HUDEP-2 (cell line): ENCODE measurements around the gene PARVA.

Experiments
- DNase-seq, 76 experiments: peaks; one replicate each; lab custom pipeline; 2025; ENCODE audit not compliant: unreplicated experiment in 76 of 76; lab: John Stamatoyannopoulos, UW

The PARVA gene

GRCh38 chr11:12577725-12578644, 200.6 kb downstream of the PARVA start:
- DNase-seq = peak in 32 of 76 experiments; percentile 6 to 68 (median 32)

GRCh38 chr11:12581416-12581815, 204.0 kb downstream of the PARVA start:
- no peak for DNase-seq

GRCh38 chr11:12581923-12582322, 204.6 kb downstream of the PARVA start:
- peak in 47 of 76 experiments; percentile 1 to 77 (median 29) for DNase-seq
